ENCODE measurements around the gene ZNF516. TPM values are rescaled to one million over a fixed set of nuclear protein-coding genes. Genes with fewer than 3 reads are reported as not detected.

The ZNF516 gene
- total and polyA plus RNA-seq, 2 experiments from 2014 or later = 18.2 to 29.2 TPM

DNA sequence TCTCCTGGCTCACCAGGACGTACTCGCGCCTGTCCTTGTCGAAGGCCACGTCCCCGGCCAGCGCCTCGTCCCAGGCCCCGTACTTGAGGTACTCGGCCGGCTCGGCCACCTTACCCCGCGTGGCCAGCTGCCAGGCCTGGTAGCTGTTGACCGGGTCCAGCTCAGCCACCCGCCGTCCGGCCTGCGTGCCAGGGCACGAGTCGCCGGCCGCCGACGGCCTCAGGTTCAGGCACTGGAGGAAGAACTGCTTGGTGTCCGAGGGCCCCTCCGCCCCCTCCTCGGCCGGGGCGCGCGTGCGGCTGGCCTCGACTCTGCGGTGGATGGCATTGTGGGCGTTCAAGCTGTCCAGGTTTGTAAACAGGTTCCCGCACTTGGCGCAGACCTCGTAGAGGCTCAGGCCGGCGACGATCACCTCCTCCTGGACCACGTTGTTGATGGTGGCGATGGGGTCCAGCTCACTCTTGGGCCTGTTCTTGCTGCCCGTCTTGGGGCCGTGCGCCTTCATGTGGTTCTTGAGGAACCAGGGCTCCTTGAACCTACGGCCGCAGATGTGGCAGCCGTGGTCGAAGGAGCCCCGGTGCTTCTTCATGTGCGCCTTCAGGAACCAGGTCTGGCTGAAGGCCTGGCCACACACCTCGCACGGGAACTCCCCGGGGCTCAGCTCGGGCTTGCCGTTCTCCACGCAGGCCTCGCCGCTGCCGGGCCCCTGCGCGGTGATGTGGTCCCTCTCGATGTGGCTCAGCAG is 53.2 kb downstream of the ZNF516 start:
- H3K4me3 ChIP-seq = no peak overlapping the region
- H3K4me1 ChIP-seq (ENCODE audit: insufficient read depth) = peaks cover 31% of the 10 kb centered on the region
- H3K36me3 ChIP-seq (replicated peaks; ENCODE audit: insufficient read depth, low read depth) = no peaks in the 10 kb centered on the region
- no peaks in the 10 kb centered on the region for H3K27me3 ChIP-seq
- no peak overlapping the region for H3K27ac ChIP-seq
- peaks cover 94% of the 10 kb centered on the region for H3K79me2 ChIP-seq
- TF ChIP-seq EZH2 (IDR thresholded peaks at IDR 0.05; ENCODE audit: borderline replicate concordance) (no peak), EZH2phosphoT487 (IDR thresholded peaks at IDR 0.05; ENCODE audit: low read depth, severe bottlenecking, unreplicated experiment) (no peak)
- TF ChIP-seq, protein P1, sequence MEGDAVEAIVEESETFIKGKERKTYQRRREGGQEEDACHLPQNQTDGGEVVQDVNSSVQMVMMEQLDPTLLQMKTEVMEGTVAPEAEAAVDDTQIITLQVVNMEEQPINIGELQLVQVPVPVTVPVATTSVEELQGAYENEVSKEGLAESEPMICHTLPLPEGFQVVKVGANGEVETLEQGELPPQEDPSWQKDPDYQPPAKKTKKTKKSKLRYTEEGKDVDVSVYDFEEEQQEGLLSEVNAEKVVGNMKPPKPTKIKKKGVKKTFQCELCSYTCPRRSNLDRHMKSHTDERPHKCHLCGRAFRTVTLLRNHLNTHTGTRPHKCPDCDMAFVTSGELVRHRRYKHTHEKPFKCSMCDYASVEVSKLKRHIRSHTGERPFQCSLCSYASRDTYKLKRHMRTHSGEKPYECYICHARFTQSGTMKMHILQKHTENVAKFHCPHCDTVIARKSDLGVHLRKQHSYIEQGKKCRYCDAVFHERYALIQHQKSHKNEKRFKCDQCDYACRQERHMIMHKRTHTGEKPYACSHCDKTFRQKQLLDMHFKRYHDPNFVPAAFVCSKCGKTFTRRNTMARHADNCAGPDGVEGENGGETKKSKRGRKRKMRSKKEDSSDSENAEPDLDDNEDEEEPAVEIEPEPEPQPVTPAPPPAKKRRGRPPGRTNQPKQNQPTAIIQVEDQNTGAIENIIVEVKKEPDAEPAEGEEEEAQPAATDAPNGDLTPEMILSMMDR (IDR thresholded peaks at IDR 0.05; ENCODE audit: poor library complexity) = no peak
- peaks cover 73% of the 10 kb centered on the region for H4K20me1 ChIP-seq (ENCODE audit: insufficient read depth, poor library complexity, severe bottlenecking)
- WGBS (ENCODE audit: low lambda C conversion rate, missing lambda C conversion rate) = 98% methylated on average over 64 of the region's 65 CpGs
- no peaks in the 10 kb centered on the region for H3K9me2 ChIP-seq (replicated peaks; ENCODE audit: insufficient read depth)
- no peak for DNase-seq (ENCODE audit: low spot score)
- H3K4me2 ChIP-seq = no peak overlapping the region
- no peaks in the 10 kb centered on the region for H3K9me3 ChIP-seq (ENCODE audit: low read depth)
- no peak overlapping the region for H2AFZ ChIP-seq

DNA sequence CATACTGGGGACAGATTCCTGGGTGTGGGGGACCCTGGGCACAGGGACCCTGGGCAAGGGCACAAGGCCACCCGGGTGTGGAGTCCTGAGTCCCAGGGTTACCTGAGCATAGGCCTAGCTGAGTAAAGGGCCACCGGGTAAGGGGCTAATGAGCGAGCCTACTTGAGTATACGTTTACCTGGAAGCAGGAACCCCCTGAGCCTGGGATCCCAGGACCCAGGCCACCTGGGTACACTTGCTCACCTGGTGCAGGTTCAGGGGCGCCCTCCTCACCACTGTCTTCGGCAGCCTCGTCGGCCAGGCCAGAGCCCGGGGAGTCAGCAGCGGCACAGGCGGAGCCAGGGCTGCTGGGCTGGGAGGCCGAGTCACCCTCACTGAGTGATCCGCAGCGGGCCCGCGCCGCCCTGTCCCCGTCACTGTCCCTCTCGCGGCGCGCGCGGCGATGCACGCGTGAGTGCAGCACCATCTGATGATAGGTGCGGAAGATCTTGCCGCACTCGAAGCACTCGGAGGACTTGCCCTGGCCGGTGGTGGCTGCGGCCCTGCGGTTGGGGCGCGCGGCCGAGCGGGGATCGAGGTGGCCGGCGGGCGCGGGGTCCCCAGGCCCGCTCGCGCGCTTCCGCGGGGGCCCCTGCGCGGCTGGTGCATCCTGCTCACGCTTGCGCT is 53.9 kb downstream of the ZNF516 start:
- whole genome bisulfite sequencing (ENCODE audit: low lambda C conversion rate, missing lambda C conversion rate) = 97% methylated on average over 39 of the region's 54 CpGs
- no peak for DNase-seq (ENCODE audit: low spot score)
- Histone ChIP-seq H3K4me2 (no peak overlapping the region), H3K4me3 (no peak overlapping the region), H3K9me2 (replicated peaks; ENCODE audit: insufficient read depth) (no peaks in the 10 kb centered on the region), H3K27ac (no peak overlapping the region), H3K27me3 (no peaks in the 10 kb centered on the region), H3K79me2 (peaks cover 94% of the 10 kb centered on the region), H3K4me1 (ENCODE audit: insufficient read depth) (peaks cover 24% of the 10 kb centered on the region), H3K36me3 (replicated peaks; ENCODE audit: insufficient read depth, low read depth) (no peaks in the 10 kb centered on the region), H4K20me1 (ENCODE audit: insufficient read depth, poor library complexity, severe bottlenecking) (peaks cover 73% of the 10 kb centered on the region), H2AFZ (no peak overlapping the region), H3K9me3 (ENCODE audit: low read depth) (no peaks in the 10 kb centered on the region)
- TF ChIP-seq, protein P1 (IDR thresholded peaks at IDR 0.05; ENCODE audit: poor library complexity) = no peak
- TF ChIP-seq EZH2phosphoT487 (IDR thresholded peaks at IDR 0.05; ENCODE audit: low read depth, severe bottlenecking, unreplicated experiment) (no peak), EZH2 (IDR thresholded peaks at IDR 0.05; ENCODE audit: borderline replicate concordance) (no peak)

DNA sequence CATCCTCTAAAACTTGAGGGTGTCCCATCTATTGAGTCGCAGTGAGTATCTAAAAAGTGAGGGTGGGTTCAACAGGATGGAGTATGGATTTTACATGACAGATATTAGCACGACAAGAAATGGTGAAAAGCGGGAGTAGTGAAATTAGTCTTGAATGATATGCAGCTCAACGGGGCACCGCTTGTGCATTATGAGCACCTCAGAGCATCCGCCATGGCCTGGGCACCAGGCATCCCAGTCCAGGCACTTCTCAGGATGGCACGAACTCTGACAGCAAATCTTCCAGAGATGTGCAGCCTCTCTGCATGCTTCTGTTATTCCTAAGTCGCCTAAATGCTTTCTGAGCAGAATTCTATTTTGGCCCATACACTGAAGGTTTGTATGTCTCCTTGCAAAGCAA is 57.1 kb downstream of the ZNF516 start:
- H3K9me3 ChIP-seq (ENCODE audit: low read depth) = no peaks in the 10 kb centered on the region
- no peaks in the 10 kb centered on the region for H3K9me2 ChIP-seq (replicated peaks; ENCODE audit: insufficient read depth)
- no peak for TF ChIP-seq EZH2 (IDR thresholded peaks at IDR 0.05; ENCODE audit: borderline replicate concordance)
- no peak for DNase-seq (ENCODE audit: low spot score)
- no peaks in the 10 kb centered on the region for H3K4me1 ChIP-seq (ENCODE audit: insufficient read depth)
- no peaks in the 10 kb centered on the region for H3K36me3 ChIP-seq (replicated peaks; ENCODE audit: insufficient read depth, low read depth)
- no peak overlapping the region for H3K27ac ChIP-seq
- no peak overlapping the region for H2AFZ ChIP-seq
- H3K4me3 ChIP-seq = no peak overlapping the region
- WGBS (ENCODE audit: low lambda C conversion rate, missing lambda C conversion rate) = 97% methylated on average over 8 of the region's 8 CpGs
- peaks cover 64% of the 10 kb centered on the region for H4K20me1 ChIP-seq (ENCODE audit: insufficient read depth, poor library complexity, severe bottlenecking)
- H3K79me2 ChIP-seq = peaks cover 94% of the 10 kb centered on the region
- H3K27me3 ChIP-seq = no peaks in the 10 kb centered on the region
- no peak overlapping the region for H3K4me2 ChIP-seq

DNA sequence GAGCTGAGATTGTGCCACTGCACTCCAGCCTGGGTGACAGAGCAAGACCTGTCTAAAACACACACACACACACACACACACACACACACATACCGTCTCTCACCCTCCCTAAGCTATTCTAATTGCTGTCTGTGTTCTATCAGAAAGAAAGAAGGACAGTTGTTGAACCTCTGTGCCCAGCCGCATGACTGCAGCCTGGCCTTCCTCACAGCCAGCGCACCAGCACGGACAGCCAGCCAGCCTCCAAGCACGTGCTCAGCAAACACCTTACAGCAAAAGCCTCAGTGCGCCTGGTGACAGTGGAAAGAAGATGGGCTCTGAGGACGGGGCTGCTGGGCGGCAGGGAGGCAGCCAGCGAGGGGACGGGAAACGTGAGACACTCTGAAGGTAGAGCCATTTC is 58.0 kb downstream of the ZNF516 start:
- H3K4me2 ChIP-seq = no peak overlapping the region
- 92% methylated on average over 11 of the region's 11 CpGs for WGBS (ENCODE audit: low lambda C conversion rate, missing lambda C conversion rate)
- H3K27ac ChIP-seq = no peak overlapping the region
- H3K9me3 ChIP-seq (ENCODE audit: low read depth) = no peaks in the 10 kb centered on the region
- H3K27me3 ChIP-seq = no peaks in the 10 kb centered on the region
- H3K4me3 ChIP-seq = no peak overlapping the region
- no peaks in the 10 kb centered on the region for H3K4me1 ChIP-seq (ENCODE audit: insufficient read depth)
- H4K20me1 ChIP-seq (ENCODE audit: insufficient read depth, poor library complexity, severe bottlenecking) = peaks cover 68% of the 10 kb centered on the region
- peaks cover 95% of the 10 kb centered on the region for H3K79me2 ChIP-seq
- no peak for DNase-seq (ENCODE audit: low spot score)
- H2AFZ ChIP-seq = no peak overlapping the region
- H3K9me2 ChIP-seq (replicated peaks; ENCODE audit: insufficient read depth) = no peaks in the 10 kb centered on the region
- no peak for TF ChIP-seq EZH2phosphoT487 (IDR thresholded peaks at IDR 0.05; ENCODE audit: low read depth, severe bottlenecking, unreplicated experiment)
- TF ChIP-seq, protein P1 (IDR thresholded peaks at IDR 0.05; ENCODE audit: poor library complexity) = no peak
- TF ChIP-seq EZH2 (IDR thresholded peaks at IDR 0.05; ENCODE audit: borderline replicate concordance) = no peak
- H3K36me3 ChIP-seq (replicated peaks; ENCODE audit: insufficient read depth, low read depth) = no peaks in the 10 kb centered on the region

Data from hepatocyte (in vitro differentiated cells).